Thoracic aorta (tissue), 2 donors: ENCODE data around the gene NCKIPSD. TPM values are rescaled to one million over a fixed set of nuclear protein-coding genes. Genes with fewer than 3 reads are reported as not detected.

Experiments
- ATAC-seq: fragments of 150-250 bp; one replicate; pipeline ENCODE4 v1.8.0; 2017; ENCODE audit warnings: low read depth; ENCODE audit not compliant: insufficient number of reproducible peaks, low FRiP score
- DNase-seq: peaks from one replicate; pipeline ENCODE4 v3.0.0-alpha.2; 2020; ENCODE audit warnings: low spot score
- H3K27ac ChIP-seq, 2 donors: fragments of 200-600 bp; sonication (generic); 1 replicate in 1 of 2; 2 replicates in 1 of 2; pipeline ENCODE4 v1.5.1; 2016; ENCODE audit warnings: mild to moderate bottlenecking in 2 of 2, moderate library complexity in 2 of 2
- H3K27me3 ChIP-seq: fragments of 200-600 bp; sonication (generic); replicated peaks from 2 replicates; pipeline ENCODE4 v1.6.0; 2016; ENCODE audit warnings: mild to moderate bottlenecking; ENCODE audit not compliant: insufficient read depth
- H3K36me3 ChIP-seq: fragments of 200-600 bp; sonication (generic); one replicate; pipeline ENCODE4 v1.5.1; 2016
- H3K4me1 ChIP-seq, 2 donors: fragments of 200-600 bp; sonication (generic); 1 replicate in 1 of 2; 2 replicates in 1 of 2; pipeline versions ENCODE4 v1.5.1 to v1.6.0; 2016; ENCODE audit warnings: low read depth in 2 of 2, mild to moderate bottlenecking in 1 of 2; ENCODE audit not compliant: control insufficient read depth in 1 of 2
- H3K4me3 ChIP-seq: fragments of 200-600 bp; sonication (generic); 2 replicates; pipeline ENCODE4 v1.5.1; 2016; ENCODE audit warnings: mild to moderate bottlenecking
- H3K9me3 ChIP-seq: fragments of 200-600 bp; sonication (generic); 2 replicates; pipeline ENCODE4 v1.5.1; 2016
- total RNA-seq, 2 donors: library from RNA; depleted of rRNA; stranded (reverse); fragments of >200 nt; gene quantifications; one replicate each; pipeline versions ENCODE4 v1.1.0 to v1.2.3, GENCODE V29; 2016
- TF ChIP-seq, protein P1 (sequence below): fragments of 200-600 bp; sonication (generic); IDR thresholded peaks from one replicate; pipeline ENCODE4 v1.5.1; 2019; ENCODE audit warnings: antibody characterized with exemption

NCKIPSD gene
- total RNA-seq, 2 donors from 2014 or later, result 59.6 to 101 TPM

DNA sequence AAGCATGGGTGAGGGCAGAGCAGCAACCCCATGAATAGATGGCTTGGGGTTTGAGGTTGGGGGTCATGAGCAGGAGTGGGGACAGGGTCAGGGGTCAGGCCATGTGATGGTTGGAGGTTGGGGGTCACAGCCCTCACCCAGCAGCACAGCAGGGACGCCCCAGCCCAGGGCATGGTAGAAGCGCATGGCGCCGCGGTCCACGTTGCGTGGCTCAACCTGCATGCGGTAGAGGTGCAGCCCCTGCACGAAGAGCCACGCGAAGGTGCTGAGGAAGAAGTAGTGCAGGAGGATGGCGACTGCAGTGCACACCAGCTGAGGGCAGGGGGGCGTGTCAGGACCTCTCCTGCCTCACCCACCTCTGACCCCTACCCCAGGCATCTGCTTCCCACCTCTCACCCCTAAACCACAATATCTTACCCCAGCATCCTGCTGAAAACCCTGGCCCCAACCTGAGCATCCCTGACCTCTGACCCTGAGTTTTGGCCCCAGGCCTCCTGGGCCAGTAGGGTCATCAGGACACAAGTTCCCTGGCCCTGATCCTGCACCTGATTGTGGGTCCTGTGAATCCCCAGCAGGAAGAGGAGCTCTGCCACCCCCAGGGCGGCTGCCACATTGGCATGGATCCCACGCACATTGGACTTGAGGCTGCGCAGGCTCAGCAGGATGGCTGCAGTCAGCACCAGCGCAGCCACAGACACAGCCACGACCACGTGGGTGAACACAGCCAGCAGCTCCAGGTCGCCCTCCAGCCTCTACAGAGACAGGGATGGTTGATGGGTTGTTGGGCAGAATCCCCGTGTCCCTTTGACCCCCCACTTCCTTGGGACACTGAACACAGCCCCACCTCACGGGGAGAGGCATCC lies 40.6 kb downstream of the NCKIPSD start:
- no peaks in the 10 kb centered on the region for H3K9me3 ChIP-seq
- H3K4me1 ChIP-seq, result no peaks in the 10 kb centered on the region
- H3K27me3 ChIP-seq, result no peaks in the 10 kb centered on the region
- DNase-seq (no peak), ATAC-seq (no peak)
- no peak overlapping the region for H3K27ac ChIP-seq
- H3K36me3 ChIP-seq, result no peaks in the 10 kb centered on the region
- H3K4me3 ChIP-seq, result no peak overlapping the region
- TF ChIP-seq, protein P1, sequence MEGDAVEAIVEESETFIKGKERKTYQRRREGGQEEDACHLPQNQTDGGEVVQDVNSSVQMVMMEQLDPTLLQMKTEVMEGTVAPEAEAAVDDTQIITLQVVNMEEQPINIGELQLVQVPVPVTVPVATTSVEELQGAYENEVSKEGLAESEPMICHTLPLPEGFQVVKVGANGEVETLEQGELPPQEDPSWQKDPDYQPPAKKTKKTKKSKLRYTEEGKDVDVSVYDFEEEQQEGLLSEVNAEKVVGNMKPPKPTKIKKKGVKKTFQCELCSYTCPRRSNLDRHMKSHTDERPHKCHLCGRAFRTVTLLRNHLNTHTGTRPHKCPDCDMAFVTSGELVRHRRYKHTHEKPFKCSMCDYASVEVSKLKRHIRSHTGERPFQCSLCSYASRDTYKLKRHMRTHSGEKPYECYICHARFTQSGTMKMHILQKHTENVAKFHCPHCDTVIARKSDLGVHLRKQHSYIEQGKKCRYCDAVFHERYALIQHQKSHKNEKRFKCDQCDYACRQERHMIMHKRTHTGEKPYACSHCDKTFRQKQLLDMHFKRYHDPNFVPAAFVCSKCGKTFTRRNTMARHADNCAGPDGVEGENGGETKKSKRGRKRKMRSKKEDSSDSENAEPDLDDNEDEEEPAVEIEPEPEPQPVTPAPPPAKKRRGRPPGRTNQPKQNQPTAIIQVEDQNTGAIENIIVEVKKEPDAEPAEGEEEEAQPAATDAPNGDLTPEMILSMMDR, result no peak

DNA sequence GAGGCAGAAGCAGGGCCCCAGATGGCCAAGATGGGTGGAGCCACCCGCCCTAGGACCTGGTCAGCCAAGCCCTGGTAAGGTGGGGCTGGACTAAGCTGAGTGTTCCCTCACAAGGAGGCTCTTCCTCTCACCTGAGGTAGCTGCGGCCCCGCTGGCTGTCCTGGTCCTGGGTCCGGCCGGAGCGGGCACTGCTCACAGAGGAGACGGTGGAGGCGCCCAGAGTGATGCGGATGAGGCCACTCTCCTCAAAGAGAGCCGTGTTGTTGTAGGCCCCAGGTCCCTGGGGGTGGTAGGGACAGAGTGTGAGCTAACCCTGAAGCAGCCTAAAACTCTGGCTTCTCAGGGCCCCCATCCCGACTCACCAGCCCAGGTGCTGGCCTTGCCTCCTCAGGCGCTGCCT lies 43.1 kb downstream of the NCKIPSD start:
- DNase-seq (no peak), ATAC-seq (no peak)
- Histone ChIP-seq H3K27ac (no peak overlapping the region), H3K4me1 (no peaks in the 10 kb centered on the region), H3K27me3 (no peaks in the 10 kb centered on the region), H3K36me3 (no peaks in the 10 kb centered on the region), H3K9me3 (no peaks in the 10 kb centered on the region), H3K4me3 (no peak overlapping the region)
- TF ChIP-seq, protein P1, result no peak

DNA sequence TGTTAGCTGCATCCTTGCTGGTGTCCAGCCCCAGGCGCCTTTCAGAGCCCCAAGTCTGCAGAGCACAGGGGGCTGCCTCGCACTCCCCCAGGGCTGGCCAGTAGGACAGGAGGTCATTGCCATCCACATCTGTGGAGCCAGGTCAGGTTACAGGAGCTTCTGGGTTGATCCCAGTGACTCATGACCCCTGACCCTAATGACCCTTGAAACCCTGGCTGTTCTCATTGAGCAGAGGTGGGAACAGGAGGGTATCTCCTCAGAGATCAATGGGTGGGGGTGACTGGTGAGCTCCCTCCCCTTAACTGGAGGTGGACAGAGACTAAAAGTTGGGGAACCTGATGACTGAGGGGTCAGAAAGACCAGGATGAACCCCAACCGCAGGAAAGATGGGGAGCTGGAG lies 44.3 kb downstream of the NCKIPSD start:
- no peaks in the 10 kb centered on the region for H3K27me3 ChIP-seq
- no peak for ATAC-seq
- no peak overlapping the region for H3K27ac ChIP-seq
- H3K4me3 ChIP-seq, result no peak overlapping the region
- TF ChIP-seq, protein P1, result no peak
- DNase-seq, result no peak
- H3K9me3 ChIP-seq, result no peaks in the 10 kb centered on the region
- H3K36me3 ChIP-seq, result no peaks in the 10 kb centered on the region
- H3K4me1 ChIP-seq, result peaks cover under 1 to 4% of the 10 kb centered on the region in 2 donors

DNA sequence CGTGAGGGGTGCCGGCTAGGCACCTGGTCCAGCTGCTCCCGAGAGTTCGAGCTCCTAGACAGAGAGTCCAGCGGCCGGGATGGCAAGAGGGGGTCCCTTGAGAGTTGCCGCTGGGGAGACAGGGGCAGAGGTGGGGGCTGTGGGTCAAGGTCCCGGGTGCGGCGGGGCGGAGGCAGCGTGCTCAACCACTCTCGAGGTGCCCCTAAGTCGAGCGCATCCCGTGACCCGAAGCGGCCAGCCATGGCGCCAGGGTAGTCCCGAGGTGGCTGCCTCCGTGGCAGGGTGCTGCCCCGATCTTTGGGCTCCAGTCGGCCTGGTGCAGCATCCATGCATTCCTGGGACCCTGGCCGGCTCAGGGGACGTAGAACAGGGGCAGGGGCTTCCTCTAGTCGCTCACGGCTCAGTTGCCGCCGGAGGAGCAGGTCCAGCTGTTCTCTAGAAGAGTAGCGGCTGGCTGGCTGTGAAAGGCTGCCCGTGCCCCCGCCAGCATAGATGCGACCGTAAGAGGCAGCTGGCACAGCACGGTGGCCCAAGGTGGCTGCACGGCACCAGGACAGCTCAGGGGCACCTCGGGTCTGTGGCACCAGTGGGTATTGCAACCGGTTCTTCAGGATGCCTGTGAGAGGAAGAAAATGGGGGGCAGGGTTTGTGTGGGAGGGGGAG lies 45.6 kb downstream of the NCKIPSD start:
- DNase-seq (no peak), ATAC-seq (no peak)
- TF ChIP-seq, protein P1, result no peak
- Histone ChIP-seq H3K27ac (no peak overlapping the region), H3K36me3 (no peaks in the 10 kb centered on the region), H3K27me3 (no peaks in the 10 kb centered on the region), H3K4me3 (no peak overlapping the region), H3K9me3 (no peaks in the 10 kb centered on the region), H3K4me1 (peaks cover 6 to 11% of the 10 kb centered on the region in 2 donors)

- DNase-seq, result no peak
- peaks cover 9% of the 10 kb centered on the region for H3K36me3 ChIP-seq
- H3K27ac ChIP-seq, result no peak overlapping the region
- peaks cover 15 to 34% of the 10 kb centered on the region in 2 donors for H3K4me1 ChIP-seq
- TF ChIP-seq, protein P1, result no peak
- H3K9me3 ChIP-seq, result no peaks in the 10 kb centered on the region
- no peaks in the 10 kb centered on the region for H3K27me3 ChIP-seq
- no peak for ATAC-seq
- no peak overlapping the region for H3K4me3 ChIP-seq
These were observed 48.4 kb downstream of the NCKIPSD start for GRCh38 chr3:48637305-48637704.
